Common myeloid progenitor, CD34-positive (primary cell): ENCODE results near the gene ZBTB8A.

Experiments
- CTCF ChIA-PET: fragments of 350-600 bp; sonication (Branson Sonifier 250); formaldehyde crosslinking; loops from one replicate; lab custom pipeline; 2021; ENCODE audit warnings: antibody characterized with exemption; lab: Charles Lee
- POLR2A ChIA-PET: fragments of 350-600 bp; sonication (Branson Sonifier 250); formaldehyde crosslinking; loops from one replicate; lab custom pipeline; 2021; ENCODE audit warnings: antibody characterized with exemption; lab: Charles Lee
- DNase-seq, 3 donors: peaks; one replicate each; pipeline versions ENCODE4 v3.0.0 to v3.0.0-alpha.2; 2013
- H3K27ac ChIP-seq, 2 experiments: 1 replicate in 1 of 2; 2 replicates in 1 of 2; pipeline ENCODE4 v1.7.0; 2013; ENCODE audit warnings: inconsistent platforms in 2 of 2, low read length in 2 of 2, mild to moderate bottlenecking in 2 of 2, low read depth in 1 of 2, moderate library complexity in 1 of 2; ENCODE audit not compliant: severe bottlenecking in 2 of 2, insufficient read depth in 1 of 2, poor library complexity in 1 of 2
- H3K27me3 ChIP-seq, 5 experiments: replicated peaks in 2 of 5; 1 replicate in 3 of 5; 2 replicates in 2 of 5; pipeline versions ENCODE4 v1.6.1 to v1.7.0; 2013; ENCODE audit warnings: low read length in 4 of 5, mild to moderate bottlenecking in 2 of 5, moderate library complexity in 2 of 5, inconsistent platforms in 1 of 5; ENCODE audit not compliant: insufficient read depth in 5 of 5, control insufficient read depth in 4 of 5
- H3K36me3 ChIP-seq, 4 experiments: 1 replicate in 2 of 4; 2 replicates in 2 of 4; pipeline versions ENCODE4 v1.6.1 to v1.7.0; 2013; ENCODE audit warnings: low read length in 3 of 4, control low read depth in 1 of 4, mild to moderate bottlenecking in 1 of 4; ENCODE audit not compliant: control insufficient read depth in 4 of 4, insufficient read depth in 4 of 4
- H3K4me1 ChIP-seq, 4 experiments: 1 replicate in 3 of 4; 2 replicates in 1 of 4; pipeline versions ENCODE4 v1.6.1 to v1.7.1; 2013; ENCODE audit warnings: low read length in 3 of 4, mild to moderate bottlenecking in 3 of 4, control low read depth in 1 of 4, inconsistent platforms in 1 of 4, moderate library complexity in 1 of 4; ENCODE audit not compliant: control insufficient read depth in 4 of 4, insufficient read depth in 4 of 4; ENCODE audit errors: control extremely low read depth in 1 of 4
- H3K4me3 ChIP-seq, 7 experiments: 1 replicate in 4 of 7; 2 replicates in 3 of 7; pipeline versions ENCODE4 v1.5.1 to v1.7.0; 2013; ENCODE audit warnings: mild to moderate bottlenecking in 7 of 7, low read length in 6 of 7, moderate library complexity in 6 of 7, inconsistent platforms in 2 of 7, low read depth in 2 of 7, control low read depth in 1 of 7; ENCODE audit not compliant: insufficient read depth in 4 of 7, control insufficient read depth in 1 of 7; ENCODE audit errors: extremely low read depth in 1 of 7
- H3K9me3 ChIP-seq, 5 experiments: 1 replicate in 4 of 5; 2 replicates in 1 of 5; pipeline versions ENCODE4 v1.6.1 to v1.7.1; 2013; ENCODE audit warnings: low read length in 4 of 5, mild to moderate bottlenecking in 2 of 5, inconsistent platforms in 1 of 5, low read depth in 1 of 5, moderate library complexity in 1 of 5; ENCODE audit not compliant: control insufficient read depth in 4 of 5, insufficient read depth in 2 of 5; ENCODE audit errors: control extremely low read depth in 1 of 5
- WGBS: methylation state at CpG from one replicate; pipeline ENCODE4 v1.1.5; 2013; ENCODE audit not compliant: insufficient coverage; 5-methylcytosine and 5-hydroxymethylcytosine counted together

ZBTB8A gene

DNA sequence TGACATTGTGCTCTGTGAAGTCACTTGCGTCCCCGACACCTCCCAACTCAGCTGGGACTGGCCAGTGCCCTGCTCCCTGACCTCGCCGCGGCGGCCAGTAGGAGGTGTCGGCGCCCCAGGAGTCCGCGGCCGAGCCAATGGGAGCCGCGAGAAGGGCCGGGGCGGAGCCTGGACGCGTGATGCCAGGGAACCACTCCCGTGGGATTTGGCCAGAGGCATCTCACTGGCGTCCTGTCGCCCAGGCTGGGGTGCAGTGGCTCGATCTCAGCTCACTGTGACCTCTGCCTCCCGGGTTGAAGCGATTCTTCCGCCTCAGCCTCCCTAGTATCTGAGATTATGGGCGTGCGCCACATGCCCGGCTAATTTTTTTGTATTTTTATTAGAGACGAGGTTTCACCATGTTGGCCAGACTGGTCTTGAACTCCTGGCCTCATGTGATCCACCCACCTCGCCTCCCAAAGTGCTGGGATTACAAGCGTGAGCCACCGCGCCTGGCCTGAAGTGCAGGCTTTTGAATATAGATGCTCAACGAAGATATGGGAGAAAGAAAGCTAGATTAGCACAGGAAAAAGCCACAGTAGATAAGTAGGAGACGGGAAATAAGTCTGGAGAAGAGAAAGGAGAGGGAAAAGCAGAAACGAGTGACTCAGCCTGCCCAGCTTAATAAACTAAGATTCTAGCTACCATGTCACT is 73.1 kb downstream of the ZBTB8A start:
- WGBS, result 1% methylated on average over 30 of the region's 35 CpGs
- Histone ChIP-seq H3K9me3 (no peaks in the 10 kb centered on the region), H3K4me1 (peaks cover 0 to 9% (median 7%) of the 10 kb centered on the region in 4 experiments), H3K27me3 (no peaks in the 10 kb centered on the region), H3K27ac (no peak overlapping the region), H3K36me3 (no peaks in the 10 kb centered on the region), H3K4me3 (peak overlapping the region; percentile 40 to 86 (median 62))
- DNase-seq, result peak in 2 of 3 donors; percentile 51 to 55
- POLR2A ChIA-PET, result no interaction called here
- CTCF ChIA-PET, result interaction anchor here (0.6 to 2.0 kb wide), 5 partner anchors 8 to 213 kb away, joined by 3 to 6 read pairs (median 3); no protein-coding TSS in a partner anchor

GRCh38 chr1:32613472-32613871 is 74.2 kb downstream of the ZBTB8A start:
- H3K9me3 ChIP-seq, result no peaks in the 10 kb centered on the region
- DNase-seq, result no peak
- ChIA-PET CTCF (no interaction called here), POLR2A (no interaction called here)
- no peak overlapping the region for H3K27ac ChIP-seq
- no peak overlapping the region for H3K4me3 ChIP-seq
- H3K27me3 ChIP-seq, result no peaks in the 10 kb centered on the region
- 94% methylated on average over 4 of the region's 5 CpGs for WGBS
- peaks cover 0 to 9% (median 7%) of the 10 kb centered on the region in 4 experiments for H3K4me1 ChIP-seq
- no peaks in the 10 kb centered on the region for H3K36me3 ChIP-seq

GRCh38 chr1:32618673-32619221 is 79.5 kb downstream of the ZBTB8A start:
- H3K4me3 ChIP-seq, result no peak overlapping the region
- H3K36me3 ChIP-seq, result peaks cover 0 to 5% (median under 1%) of the 10 kb centered on the region in 4 experiments
- no peaks in the 10 kb centered on the region for H3K9me3 ChIP-seq
- H3K27ac ChIP-seq, result no peak overlapping the region
- H3K27me3 ChIP-seq, result no peaks in the 10 kb centered on the region
- ChIA-PET CTCF (interaction anchor here (1.0 to 3.2 kb wide), 4 partner anchors 21 to 99 kb away, joined by 3 to 27 read pairs (median 6); no protein-coding TSS in a partner anchor), POLR2A (no interaction called here)
- peaks cover 3 to 13% (median 12%) of the 10 kb centered on the region in 4 experiments for H3K4me1 ChIP-seq
- peak in 2 of 3 donors; percentile 2 to 15 for DNase-seq
- WGBS, result 94% methylated on average over 3 of the region's 5 CpGs

- no peaks in the 10 kb centered on the region for H3K27me3 ChIP-seq
- no peak overlapping the region for H3K27ac ChIP-seq
- no peaks in the 10 kb centered on the region for H3K9me3 ChIP-seq
- no peak overlapping the region for H3K4me3 ChIP-seq
- peaks cover 3 to 20% (median 13%) of the 10 kb centered on the region in 4 experiments for H3K4me1 ChIP-seq
- WGBS, result 65% methylated on average over 4 of the region's 5 CpGs
- peaks cover 0 to 5% (median under 1%) of the 10 kb centered on the region in 4 experiments for H3K36me3 ChIP-seq
- CTCF ChIA-PET, result interaction anchor here (0.8 to 3.2 kb wide), 14 partner anchors 18 to 219 kb away, joined by 3 to 27 read pairs (median 4); no protein-coding TSS in a partner anchor
- POLR2A ChIA-PET, result interaction anchor here (0.6 kb wide), 2 partner anchors 30 to 88 kb away, joined by 3 read pairs; no protein-coding TSS in a partner anchor
- DNase-seq, result peak; percentile 47 to 65 (median 61)
Measured at GRCh38 chr1:32619701-32620485, 80.7 kb downstream of the ZBTB8A start.

DNA sequence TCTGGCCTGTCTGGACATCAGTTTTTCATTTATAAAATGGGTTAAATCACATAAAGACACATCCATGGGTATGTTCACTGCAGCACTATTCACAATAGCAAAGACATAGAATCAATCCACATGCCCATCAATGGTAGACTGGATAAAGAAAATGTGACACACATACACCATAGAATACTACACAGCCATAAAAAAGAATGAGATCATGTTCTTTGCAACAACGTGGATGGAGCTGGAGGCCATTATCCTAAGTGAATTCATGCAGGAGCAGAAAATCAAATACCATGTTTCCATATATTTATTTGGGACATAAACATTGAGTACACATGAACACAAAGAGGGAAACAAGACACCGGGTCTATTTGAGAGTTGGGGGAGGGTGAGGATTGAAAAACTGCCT is 83.0 kb downstream of the ZBTB8A start:
- H3K27ac ChIP-seq, result no peak overlapping the region
- no peaks in the 10 kb centered on the region for H3K9me3 ChIP-seq
- WGBS, result no CpG with 5 or more reads among the region's 2 CpGs
- H3K36me3 ChIP-seq, result peaks cover 0 to 13% (median under 1%) of the 10 kb centered on the region in 4 experiments
- no peaks in the 10 kb centered on the region for H3K27me3 ChIP-seq
- H3K4me1 ChIP-seq, result peaks cover 3 to 20% (median 13%) of the 10 kb centered on the region in 4 experiments
- ChIA-PET CTCF (interaction anchor here (1.0 to 1.7 kb wide), 2 partner anchors 12 to 98 kb away, joined by 4 to 5 read pairs; no protein-coding TSS in a partner anchor), POLR2A (no interaction called here)
- no peak for DNase-seq
- H3K4me3 ChIP-seq, result no peak overlapping the region

- 60% methylated on average over 3 of the region's 3 CpGs for WGBS
- H3K36me3 ChIP-seq, result peaks cover 0 to 18% (median 3%) of the 10 kb centered on the region in 4 experiments
- H3K27ac ChIP-seq, result no peak overlapping the region
- peaks cover 3 to 20% (median 13%) of the 10 kb centered on the region in 4 experiments for H3K4me1 ChIP-seq
- ChIA-PET POLR2A (interaction anchor here (0.6 kb wide), 1 partner anchor 89 kb away, joined by 4 read pairs; no protein-coding TSS in a partner anchor), CTCF (interaction anchor here (0.8 kb wide), 1 partner anchor 222 kb away, joined by 3 read pairs; no protein-coding TSS in a partner anchor)
- H3K27me3 ChIP-seq, result no peaks in the 10 kb centered on the region
- DNase-seq, result peak in 2 of 3 donors; percentile 28 to 42
- no peak overlapping the region for H3K4me3 ChIP-seq
- no peaks in the 10 kb centered on the region for H3K9me3 ChIP-seq
Measured at GRCh38 chr1:32622806-32623681, 83.8 kb downstream of the ZBTB8A start.
